Colonic mucosa (tissue), 4 donors: Measurements from ENCODE around the gene DCAF8L2. TPM values are rescaled to one million over a fixed set of nuclear protein-coding genes. Genes with fewer than 3 reads are reported as not detected.

Experiments
- DNase-seq: peaks from one replicate; pipeline ENCODE4 v3.0.0-alpha.2; 2020
- H3K27ac ChIP-seq: fragments of 200-600 bp; one replicate; pipeline ENCODE4 v1.8.0; 2021
- H3K27me3 ChIP-seq: fragments of 200-600 bp; one replicate; pipeline ENCODE4 v1.8.0; 2021
- H3K36me3 ChIP-seq: fragments of 200-600 bp; one replicate; pipeline ENCODE4 v1.8.0; 2021
- H3K4me1 ChIP-seq: fragments of 200-600 bp; one replicate; pipeline ENCODE4 v1.8.0; 2021; ENCODE audit warnings: mild to moderate bottlenecking
- H3K4me3 ChIP-seq: fragments of 200-600 bp; one replicate; pipeline ENCODE4 v1.8.0; 2021
- H3K9ac ChIP-seq, 2 donors: one replicate each; pipeline ENCODE4 v1.7.0; 2013; ENCODE audit warnings: control low read depth in 2 of 2, low read depth in 2 of 2, low read length in 2 of 2
- H3K9me3 ChIP-seq: fragments of 200-600 bp; one replicate; pipeline ENCODE4 v1.8.0; 2021
- intact Hi-C: fragments of 100-400 bp; cut with DNase I; formaldehyde crosslinking; loops from one replicate; pipeline ENCODE4 v1.14.1; 2022
- total RNA-seq, 2 donors: library from RNA; stranded (reverse); fragmentation: NEBNext Ultra II Directional in 1 of 2; extraction: Animal tissue kit (Norgen Biotek cat#: 25700) in 1 of 2; gene quantifications; one replicate each; pipeline ENCODE4 v1.2.1, GENCODE V29; 2021
- TF ChIP-seq, protein P1 (sequence below): fragments of 200-600 bp; IDR thresholded peaks from one replicate; pipeline ENCODE4 v1.8.0; 2022; ENCODE audit warnings: antibody characterized with exemption, mild to moderate bottlenecking
- donor health status: healthy.
- donor health status: DM: no; HTN: no; CAD: no.
- donor health status: DM: no; HTN: no; CAD: no.

The DCAF8L2 gene
- total RNA-seq, 2 donors from 2014 or later, result not detected

DNA sequence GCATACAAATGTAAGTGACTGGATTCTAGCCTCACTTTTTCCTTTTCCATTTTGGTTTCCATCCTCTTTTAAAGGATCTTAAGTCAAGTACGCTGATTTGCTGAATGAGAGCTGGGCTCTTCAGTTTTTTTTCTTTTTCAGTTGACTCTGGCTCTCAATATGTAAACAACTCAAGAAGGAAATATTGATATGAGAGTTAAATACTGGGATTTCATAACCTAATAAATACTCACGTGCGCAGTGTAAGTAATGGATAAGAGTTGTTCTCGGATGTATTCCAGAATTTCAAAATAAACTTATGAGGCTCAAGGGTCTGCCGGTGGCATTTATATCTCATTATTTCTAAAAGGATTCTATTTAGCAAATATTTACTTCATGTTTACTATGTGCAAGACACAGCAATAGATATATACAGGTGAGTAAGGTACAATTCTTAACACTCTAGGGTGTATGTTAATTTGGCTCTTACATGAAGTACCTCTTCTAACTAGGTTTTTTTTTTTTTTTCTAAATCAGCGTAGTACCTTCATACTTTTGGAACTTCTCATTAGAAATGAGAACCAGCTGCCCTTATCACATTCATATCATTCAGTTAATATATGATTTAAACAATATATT is 206.6 kb downstream of the DCAF8L2 start:
- TF ChIP-seq, protein P1, sequence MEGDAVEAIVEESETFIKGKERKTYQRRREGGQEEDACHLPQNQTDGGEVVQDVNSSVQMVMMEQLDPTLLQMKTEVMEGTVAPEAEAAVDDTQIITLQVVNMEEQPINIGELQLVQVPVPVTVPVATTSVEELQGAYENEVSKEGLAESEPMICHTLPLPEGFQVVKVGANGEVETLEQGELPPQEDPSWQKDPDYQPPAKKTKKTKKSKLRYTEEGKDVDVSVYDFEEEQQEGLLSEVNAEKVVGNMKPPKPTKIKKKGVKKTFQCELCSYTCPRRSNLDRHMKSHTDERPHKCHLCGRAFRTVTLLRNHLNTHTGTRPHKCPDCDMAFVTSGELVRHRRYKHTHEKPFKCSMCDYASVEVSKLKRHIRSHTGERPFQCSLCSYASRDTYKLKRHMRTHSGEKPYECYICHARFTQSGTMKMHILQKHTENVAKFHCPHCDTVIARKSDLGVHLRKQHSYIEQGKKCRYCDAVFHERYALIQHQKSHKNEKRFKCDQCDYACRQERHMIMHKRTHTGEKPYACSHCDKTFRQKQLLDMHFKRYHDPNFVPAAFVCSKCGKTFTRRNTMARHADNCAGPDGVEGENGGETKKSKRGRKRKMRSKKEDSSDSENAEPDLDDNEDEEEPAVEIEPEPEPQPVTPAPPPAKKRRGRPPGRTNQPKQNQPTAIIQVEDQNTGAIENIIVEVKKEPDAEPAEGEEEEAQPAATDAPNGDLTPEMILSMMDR, result no peak
- Histone ChIP-seq H3K27ac (no peak overlapping the region), H3K4me1 (no peaks in the 10 kb centered on the region), H3K27me3 (no peaks in the 10 kb centered on the region), H3K9ac (no peak overlapping the region), H3K9me3 (no peaks in the 10 kb centered on the region), H3K4me3 (no peak overlapping the region), H3K36me3 (no peaks in the 10 kb centered on the region)
- DNase-seq, result no peak
- intact Hi-C loops, result no loop called here

DNA sequence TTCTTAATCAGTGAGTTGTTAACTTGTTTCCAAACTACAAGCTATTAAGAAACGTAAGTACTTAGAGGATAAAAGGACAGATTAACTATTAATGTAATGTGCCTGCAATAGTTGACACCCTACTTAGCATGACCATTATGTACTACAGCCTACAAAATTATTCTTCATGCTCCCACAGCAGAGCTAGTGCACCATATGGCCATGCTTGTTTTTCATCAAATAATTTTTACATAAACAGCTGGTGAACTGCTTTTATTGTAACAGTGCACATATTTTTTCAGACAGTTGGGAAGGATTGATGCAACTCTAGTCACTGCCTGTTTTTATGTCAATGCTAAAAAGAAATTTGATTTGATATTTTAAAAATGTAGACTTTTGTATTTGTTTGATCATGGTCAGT is 207.4 kb downstream of the DCAF8L2 start:
- no peak for DNase-seq
- Histone ChIP-seq H3K4me1 (no peaks in the 10 kb centered on the region), H3K36me3 (no peaks in the 10 kb centered on the region), H3K9me3 (no peaks in the 10 kb centered on the region), H3K4me3 (no peak overlapping the region), H3K27me3 (no peaks in the 10 kb centered on the region), H3K27ac (no peak overlapping the region), H3K9ac (no peak overlapping the region)
- TF ChIP-seq, protein P1, result no peak
- intact Hi-C loops, result no loop called here

Other genes with a start within 250 kb of the DCAF8L2 start
- not detected for gene PPP4R3C, start 127.0 kb upstream of the DCAF8L2 start, total RNA-seq
- not detected for gene MAGEB10, start 217.6 kb downstream of the DCAF8L2 start, total RNA-seq